Suprapubic skin (tissue), 4 donors: ENCODE data around the gene SDC1. TPM values are rescaled to one million over a fixed set of nuclear protein-coding genes. Genes with fewer than 3 reads are reported as not detected.

Experiments used
- DNase-seq, 2 donors: peaks; one replicate each; pipeline ENCODE4 v3.0.0-alpha.2; 2019; ENCODE audit warnings: low spot score in 2 of 2
- H3K27ac ChIP-seq: fragments of 200-600 bp; sonication (generic); one replicate; pipeline ENCODE4 v1.5.1; 2019
- H3K27me3 ChIP-seq: fragments of 200-600 bp; sonication (generic); one replicate; pipeline ENCODE4 v1.5.1; 2019
- H3K36me3 ChIP-seq: fragments of 200-600 bp; sonication (generic); one replicate; pipeline ENCODE4 v1.5.1; 2019
- H3K4me1 ChIP-seq: fragments of 200-600 bp; sonication (generic); one replicate; pipeline ENCODE4 v1.5.1; 2019
- H3K4me3 ChIP-seq: fragments of 200-600 bp; sonication (generic); one replicate; pipeline ENCODE4 v1.5.1; 2019; ENCODE audit warnings: mild to moderate bottlenecking
- H3K9me3 ChIP-seq: fragments of 200-600 bp; sonication (generic); one replicate; pipeline ENCODE4 v1.5.1; 2019
- EP300 ChIP-seq: sonication (generic); formaldehyde crosslinking; IDR thresholded peaks from one replicate; pipeline ENCODE4 v1.6.1; 2017; ENCODE audit warnings: antibody characterized with exemption
- POLR2A ChIP-seq, 2 donors: fragments of 450-650 bp; IDR thresholded peaks; one replicate each; pipeline ENCODE4 v1.6.1; 2017; ENCODE audit warnings: antibody characterized with exemption in 2 of 2, mild to moderate bottlenecking in 2 of 2, moderate library complexity in 2 of 2
- POLR2AphosphoS5 ChIP-seq, 3 donors: sonication (generic); formaldehyde crosslinking; IDR thresholded peaks; one replicate each; pipeline ENCODE4 v1.6.1; 2017; ENCODE audit warnings: antibody characterized with exemption in 3 of 3
- WGBS: methylation state at CpG from one replicate; pipeline ENCODE4 v1.1.5; 2018; 5-methylcytosine and 5-hydroxymethylcytosine counted together
- total RNA-seq, 4 donors: library from RNA; depleted of rRNA; stranded (reverse); fragments of >200 nt; gene quantifications; one replicate each; pipeline ENCODE4 v1.1.0, GENCODE V29; 2016
- TF ChIP-seq, protein P1 (sequence below), 2 donors: fragments of 200-600 bp in 1 of 2; fragments of 450-650 bp in 1 of 2; sonication (generic) in 1 of 2; IDR thresholded peaks; one replicate each; pipeline ENCODE4 v1.5.1; 2016 to 2019; ENCODE audit warnings: antibody characterized with exemption in 2 of 2, mild to moderate bottlenecking in 1 of 2, moderate library complexity in 1 of 2

SDC1 gene
- total RNA-seq, 4 donors from 2014 or later, result 258 to 892 (median 636) TPM

- no peak for DNase-seq
- Histone ChIP-seq H3K27ac (peak overlapping the region; percentile 98), H3K4me3 (peak overlapping the region; percentile 92), H3K4me1 (peaks cover 63% of the 10 kb centered on the region), H3K9me3 (no peaks in the 10 kb centered on the region), H3K36me3 (no peaks in the 10 kb centered on the region), H3K27me3 (peaks cover 18% of the 10 kb centered on the region)
- TF ChIP-seq, protein P1, sequence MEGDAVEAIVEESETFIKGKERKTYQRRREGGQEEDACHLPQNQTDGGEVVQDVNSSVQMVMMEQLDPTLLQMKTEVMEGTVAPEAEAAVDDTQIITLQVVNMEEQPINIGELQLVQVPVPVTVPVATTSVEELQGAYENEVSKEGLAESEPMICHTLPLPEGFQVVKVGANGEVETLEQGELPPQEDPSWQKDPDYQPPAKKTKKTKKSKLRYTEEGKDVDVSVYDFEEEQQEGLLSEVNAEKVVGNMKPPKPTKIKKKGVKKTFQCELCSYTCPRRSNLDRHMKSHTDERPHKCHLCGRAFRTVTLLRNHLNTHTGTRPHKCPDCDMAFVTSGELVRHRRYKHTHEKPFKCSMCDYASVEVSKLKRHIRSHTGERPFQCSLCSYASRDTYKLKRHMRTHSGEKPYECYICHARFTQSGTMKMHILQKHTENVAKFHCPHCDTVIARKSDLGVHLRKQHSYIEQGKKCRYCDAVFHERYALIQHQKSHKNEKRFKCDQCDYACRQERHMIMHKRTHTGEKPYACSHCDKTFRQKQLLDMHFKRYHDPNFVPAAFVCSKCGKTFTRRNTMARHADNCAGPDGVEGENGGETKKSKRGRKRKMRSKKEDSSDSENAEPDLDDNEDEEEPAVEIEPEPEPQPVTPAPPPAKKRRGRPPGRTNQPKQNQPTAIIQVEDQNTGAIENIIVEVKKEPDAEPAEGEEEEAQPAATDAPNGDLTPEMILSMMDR (IDR thresholded peaks at IDR 0.05), result no peak
- TF ChIP-seq EP300 (no peak), POLR2AphosphoS5 (IDR thresholded peaks at IDR 0.05) (no peak), POLR2A (IDR thresholded peaks at IDR 0.05) (no peak)
- 34% methylated on average over 10 of the region's 21 CpGs for WGBS
These were observed 2.0 kb downstream of the SDC1 start for GRCh38 chr2:20222769-20223406.

DNA sequence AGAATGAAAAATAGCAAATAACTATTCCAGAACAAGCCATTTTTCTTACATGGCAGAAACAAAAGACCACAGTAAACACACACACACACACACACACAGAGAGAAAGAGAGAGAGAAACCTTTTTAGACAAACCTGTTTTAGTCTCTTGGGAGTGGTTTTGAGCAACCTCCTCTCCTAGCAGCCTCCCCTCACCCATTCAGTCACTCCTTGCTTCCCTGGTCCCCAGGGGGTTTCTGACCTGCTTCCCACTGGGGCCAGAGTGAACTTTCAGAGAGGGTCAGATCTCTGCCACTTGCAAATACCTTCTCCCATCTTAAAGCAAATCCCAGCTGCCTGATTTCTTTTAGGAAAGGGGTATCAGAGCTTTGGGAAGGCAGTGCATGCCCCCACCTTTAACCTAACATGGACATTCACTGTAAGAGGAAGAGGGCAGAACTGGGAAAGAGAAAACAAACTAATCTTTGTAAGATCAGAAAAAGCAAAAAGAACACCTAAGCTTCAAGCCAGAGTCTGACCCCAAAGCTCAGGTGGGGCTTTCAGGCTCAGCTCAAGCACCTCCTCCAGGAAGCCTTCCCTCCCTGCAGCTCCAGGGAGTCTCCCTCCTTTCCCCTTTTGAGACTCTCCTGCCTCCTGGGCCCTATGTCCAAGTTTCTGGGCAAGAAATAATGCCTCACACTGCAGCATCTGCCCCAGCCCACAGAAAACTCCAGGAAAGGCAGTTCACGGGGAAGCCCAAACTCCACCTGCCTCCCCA lies 2.7 kb downstream of the SDC1 start:
- H3K4me1 ChIP-seq, result peaks cover 70% of the 10 kb centered on the region

GRCh38 chr2:20221555-20221973 lies 3.4 kb downstream of the SDC1 start:
- peak in 1 of 2 donors; percentile 43 for DNase-seq
- WGBS, result 38% methylated on average over 3 of the region's 3 CpGs
- H3K27ac ChIP-seq, result peak overlapping the region; percentile 98
- TF ChIP-seq POLR2AphosphoS5 (IDR thresholded peaks at IDR 0.05), result no peak
- TF ChIP-seq POLR2A (IDR thresholded peaks at IDR 0.05), result no peak
- TF ChIP-seq, protein P1 (IDR thresholded peaks at IDR 0.05), result no peak
- TF ChIP-seq EP300, result no peak
- H3K4me3 ChIP-seq, result peak overlapping the region; percentile 92
- H3K4me1 ChIP-seq, result peaks cover 76% of the 10 kb centered on the region
- H3K9me3 ChIP-seq, result no peaks in the 10 kb centered on the region
- no peaks in the 10 kb centered on the region for H3K36me3 ChIP-seq
- H3K27me3 ChIP-seq, result peaks cover 16% of the 10 kb centered on the region

More for the DNA sequence above, 2.7 kb downstream of the SDC1 start:
- H3K36me3 ChIP-seq, result no peaks in the 10 kb centered on the region
- peak in 1 of 2 donors; percentile 50 for DNase-seq
- H3K27me3 ChIP-seq, result peaks cover 18% of the 10 kb centered on the region
- peak overlapping the region; percentile 92 for H3K4me3 ChIP-seq
- H3K9me3 ChIP-seq, result no peaks in the 10 kb centered on the region
- WGBS, result 100% methylated on average over 1 of the region's 1 CpG
- H3K27ac ChIP-seq, result peak overlapping the region; percentile 98
- TF ChIP-seq POLR2A (IDR thresholded peaks at IDR 0.05) (no peak), POLR2AphosphoS5 (IDR thresholded peaks at IDR 0.05) (no peak), EP300 (no peak)
- TF ChIP-seq, protein P1 (IDR thresholded peaks at IDR 0.05), result no peak

- peaks cover 10% of the 10 kb centered on the region for H3K27me3 ChIP-seq
- H3K36me3 ChIP-seq, result no peaks in the 10 kb centered on the region
- H3K4me1 ChIP-seq, result peaks cover 80% of the 10 kb centered on the region
- H3K27ac ChIP-seq, result peak overlapping the region; percentile 98
- 63% methylated on average over 3 of the region's 3 CpGs for WGBS
- peak in 1 of 2 donors; percentile 13 for DNase-seq
- H3K9me3 ChIP-seq, result no peaks in the 10 kb centered on the region
- H3K4me3 ChIP-seq, result peak overlapping the region; percentile 92
- no peak for TF ChIP-seq EP300
- TF ChIP-seq POLR2A (IDR thresholded peaks at IDR 0.05), result no peak
- TF ChIP-seq, protein P1 (IDR thresholded peaks at IDR 0.05), result no peak
- no peak for TF ChIP-seq POLR2AphosphoS5 (IDR thresholded peaks at IDR 0.05)
These were observed 4.0 kb downstream of the SDC1 start for GRCh38 chr2:20220806-20221554.
